HepG2 (cell line): ENCODE measurements around the gene EMC9. TPM values are rescaled to one million over a fixed set of nuclear protein-coding genes. Genes with fewer than 3 reads are reported as not detected.

ENCODE experiments used
- HNF4G ChIP-seq, 2 experiments: sonication (generic) in 1 of 2; formaldehyde crosslinking in 1 of 2; IDR thresholded peaks; 2 replicates each; pipeline versions ENCODE4 v1.4.0 to v1.6.1; 2011 to 2020; ENCODE audit warnings: borderline replicate concordance in 2 of 2, low read depth in 2 of 2, mild to moderate bottlenecking in 2 of 2, low read length in 1 of 2, missing genetic modification reagents in 1 of 2, moderate library complexity in 1 of 2
- KAT8 ChIP-seq: IDR thresholded peaks from 2 replicates; pipeline ENCODE4 v1.6.1; 2016; ENCODE audit warnings: missing genetic modification reagents, missing compliant biosample characterization
- NR2F2 ChIP-seq: IDR thresholded peaks from 2 replicates; pipeline ENCODE4 v1.6.1; 2012; ENCODE audit warnings: low read depth, inconsistent platforms, borderline replicate concordance
- NRL ChIP-seq: sonication (generic); formaldehyde crosslinking; IDR thresholded peaks from 2 replicates; pipeline ENCODE4 v1.5.0; 2020; ENCODE audit warnings: missing genetic modification reagents, mild to moderate bottlenecking, moderate library complexity, borderline replicate concordance
- RFXANK ChIP-seq: IDR thresholded peaks from 2 replicates; pipeline ENCODE4 v1.6.1; 2016
- SMAD9 ChIP-seq: sonication (generic); formaldehyde crosslinking; IDR thresholded peaks from 2 replicates; pipeline ENCODE4 v1.5.1; 2020; ENCODE audit warnings: mild to moderate bottlenecking, missing genetic modification reagents
- SRF ChIP-seq: IDR thresholded peaks from 2 replicates; pipeline ENCODE4 v1.6.1; 2011; ENCODE audit warnings: mild to moderate bottlenecking, low read depth, low read length, moderate library complexity
- TRIM24 ChIP-seq: sonication (generic); formaldehyde crosslinking; IDR thresholded peaks from 2 replicates; pipeline ENCODE4 v1.8.0; 2022; ENCODE audit warnings: mild to moderate bottlenecking, missing genetic modification reagents
- ZNF543 ChIP-seq: sonication (generic); formaldehyde crosslinking; IDR thresholded peaks from 2 replicates; pipeline ENCODE4 v1.4.0; 2020; ENCODE audit warnings: mild to moderate bottlenecking, missing genetic modification reagents
- ZNF589 ChIP-seq: sonication (generic); formaldehyde crosslinking; conservative IDR thresholded peaks from 2 replicates; pipeline ENCODE4 v1.8.0; 2022; ENCODE audit warnings: mild to moderate bottlenecking, moderate library complexity, missing genetic modification reagents
- ZNF780A ChIP-seq: sonication (generic); formaldehyde crosslinking; IDR thresholded peaks from 2 replicates; pipeline ENCODE4 v1.8.0; 2022; ENCODE audit warnings: mild to moderate bottlenecking, missing genetic modification reagents, moderate library complexity
- ZNF839 ChIP-seq: sonication (generic); formaldehyde crosslinking; IDR thresholded peaks from 2 replicates; pipeline ENCODE4 v1.4.0; 2020; ENCODE audit warnings: missing genetic modification reagents, mild to moderate bottlenecking, borderline replicate concordance
- polyA plus RNA-seq, 8 experiments: library from polyadenylated mRNA; depleted of rRNA in 3 of 8; stranded (reverse) in 7 of 8; unstranded in 1 of 8; fragments of >200 nt; fragmentation: Illumina TruSeq in 4 of 8; extraction: Trizol in 4 of 8; gene quantifications; 2 replicates each; pipeline versions ENCODE4 v1.2.1 to v1.2.3, GENCODE V29; 2011 to 2016; ENCODE audit warnings: low read depth in 4 of 8, missing spikeins in 1 of 8, mixed read lengths in 1 of 8; ENCODE audit not compliant: insufficient read depth in 1 of 8
- total RNA-seq, 5 experiments: library from RNA; depleted of rRNA; stranded (reverse); fragments of >200 nt; fragmentation: Illumina TruSeq; extraction: Trizol; gene quantifications; 2 replicates each; pipeline ENCODE4 v1.2.3, GENCODE V29; 2016; ENCODE audit warnings: low read depth in 1 of 5
- TF ChIP-seq, protein P1 (sequence below): sonication (generic); formaldehyde crosslinking; IDR thresholded peaks from 2 replicates; pipeline ENCODE4 v1.8.0; 2022; ENCODE audit warnings: low read depth, missing genetic modification reagents
- TF ChIP-seq, protein P2 (sequence below): sonication (generic); formaldehyde crosslinking; IDR thresholded peaks from 2 replicates; pipeline ENCODE4 v1.8.0; 2022; ENCODE audit warnings: missing genetic modification reagents, mild to moderate bottlenecking, moderate library complexity, borderline replicate concordance
- TF ChIP-seq, protein P3 (sequence below): IDR thresholded peaks from 2 replicates; pipeline ENCODE4 v1.4.0; 2020; ENCODE audit warnings: mild to moderate bottlenecking, missing genetic modification reagents
- TF ChIP-seq, protein P4 (sequence below): sonication (generic); formaldehyde crosslinking; IDR thresholded peaks from 2 replicates; pipeline ENCODE4 v1.4.0; 2020; ENCODE audit warnings: missing genetic modification reagents, mild to moderate bottlenecking, borderline replicate concordance
- TF ChIP-seq, protein P5 (sequence below): sonication (generic); formaldehyde crosslinking; IDR thresholded peaks from 2 replicates; pipeline ENCODE4 v1.4.0; 2020; ENCODE audit warnings: missing genetic modification reagents, low read depth, mild to moderate bottlenecking, borderline replicate concordance

Gene EMC9
- total and polyA plus RNA-seq, 2 of the 13 experiments (the other 11 are each of a cell fraction or from before 2014, with no cell fraction given), result 60.5 to 78.7 TPM

DNA sequence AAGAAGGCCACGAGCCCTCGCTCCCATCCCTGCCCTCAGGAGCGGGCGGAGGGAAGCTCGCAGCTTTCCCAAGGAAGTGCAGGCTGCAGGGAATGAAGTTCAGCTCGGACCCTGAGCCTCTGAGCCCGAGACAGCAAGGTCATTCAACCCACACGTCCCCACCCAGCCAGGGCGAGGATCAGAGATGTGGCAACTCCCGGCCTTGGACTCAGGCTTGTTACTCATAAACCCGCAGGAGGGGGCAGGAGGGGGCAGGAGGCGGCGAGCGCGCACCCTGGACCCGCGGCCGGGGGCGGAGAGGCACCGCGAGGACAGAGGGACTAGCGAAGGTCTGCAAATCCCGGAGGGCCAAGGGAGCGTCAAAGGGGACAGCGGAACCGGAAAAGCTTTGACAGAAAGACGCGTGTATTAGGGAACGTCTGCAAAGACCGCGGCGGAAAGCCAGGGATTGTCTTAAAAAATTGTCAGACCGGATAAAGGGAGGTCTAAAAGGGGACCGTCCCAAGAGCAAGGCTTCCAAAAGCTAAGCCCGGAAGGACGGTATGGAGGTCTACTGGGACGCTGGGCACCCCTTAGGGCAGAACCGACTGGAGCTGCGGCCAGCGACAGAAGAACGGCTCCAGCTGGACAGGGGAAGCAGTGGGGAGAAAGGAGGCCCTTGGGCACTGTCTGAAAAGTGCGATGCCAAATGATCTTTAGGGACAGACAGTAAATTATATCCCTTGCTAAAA lies 27.4 kb downstream of the EMC9 start (continued):
- TF ChIP-seq, protein P1, sequence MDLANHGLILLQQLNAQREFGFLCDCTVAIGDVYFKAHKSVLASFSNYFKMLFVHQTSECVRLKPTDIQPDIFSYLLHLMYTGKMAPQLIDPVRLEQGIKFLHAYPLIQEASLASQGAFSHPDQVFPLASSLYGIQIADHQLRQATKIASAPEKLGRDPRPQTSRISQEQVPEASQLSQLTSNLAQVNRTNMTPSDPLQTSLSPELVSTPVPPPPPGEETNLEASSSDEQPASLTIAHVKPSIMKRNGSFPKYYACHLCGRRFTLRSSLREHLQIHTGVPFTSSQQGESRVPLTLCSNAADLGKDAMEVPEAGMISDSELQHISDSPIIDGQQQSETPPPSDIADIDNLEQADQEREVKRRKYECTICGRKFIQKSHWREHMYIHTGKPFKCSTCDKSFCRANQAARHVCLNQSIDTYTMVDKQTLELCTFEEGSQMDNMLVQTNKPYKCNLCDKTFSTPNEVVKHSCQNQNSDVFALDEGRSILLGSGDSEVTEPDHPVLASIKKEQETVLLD (CRISPR knock-in tag), result no peak
- TF ChIP-seq RFXANK (CRISPR knock-in tag) (peak; percentile 95), ZNF589 (CRISPR knock-in tag) (no peak), ZNF780A (no peak), SMAD9 (CRISPR knock-in tag) (peak; percentile 78; the same call in 1 of the 2 replicates), NRL (CRISPR knock-in tag) (peak; percentile 93), SRF (peak; percentile 15), ZNF839 (CRISPR knock-in tag) (peak; percentile 97; the same call in 1 of the 2 replicates), KAT8 (peak; percentile 93), NR2F2 (no peak), TRIM24 (CRISPR knock-in tag) (peak; percentile 96), ZNF543 (CRISPR knock-in tag) (peak; percentile 99), HNF4G (IDR thresholded peaks at IDR 0.05; ENCODE audit: borderline replicate concordance, low read depth, low read length) (peak; percentile 100), HNF4G (CRISPR knock-in tag; IDR thresholded peaks at IDR 0.05; ENCODE audit: borderline replicate concordance, low read depth) (peak; percentile 100)
- TF ChIP-seq, protein P2, sequence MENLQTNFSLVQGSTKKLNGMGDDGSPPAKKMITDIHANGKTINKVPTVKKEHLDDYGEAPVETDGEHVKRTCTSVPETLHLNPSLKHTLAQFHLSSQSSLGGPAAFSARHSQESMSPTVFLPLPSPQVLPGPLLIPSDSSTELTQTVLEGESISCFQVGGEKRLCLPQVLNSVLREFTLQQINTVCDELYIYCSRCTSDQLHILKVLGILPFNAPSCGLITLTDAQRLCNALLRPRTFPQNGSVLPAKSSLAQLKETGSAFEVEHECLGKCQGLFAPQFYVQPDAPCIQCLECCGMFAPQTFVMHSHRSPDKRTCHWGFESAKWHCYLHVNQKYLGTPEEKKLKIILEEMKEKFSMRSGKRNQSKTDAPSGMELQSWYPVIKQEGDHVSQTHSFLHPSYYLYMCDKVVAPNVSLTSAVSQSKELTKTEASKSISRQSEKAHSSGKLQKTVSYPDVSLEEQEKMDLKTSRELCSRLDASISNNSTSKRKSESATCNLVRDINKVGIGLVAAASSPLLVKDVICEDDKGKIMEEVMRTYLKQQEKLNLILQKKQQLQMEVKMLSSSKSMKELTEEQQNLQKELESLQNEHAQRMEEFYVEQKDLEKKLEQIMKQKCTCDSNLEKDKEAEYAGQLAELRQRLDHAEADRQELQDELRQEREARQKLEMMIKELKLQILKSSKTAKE (CRISPR knock-in tag), result no peak
- TF ChIP-seq, protein P3, sequence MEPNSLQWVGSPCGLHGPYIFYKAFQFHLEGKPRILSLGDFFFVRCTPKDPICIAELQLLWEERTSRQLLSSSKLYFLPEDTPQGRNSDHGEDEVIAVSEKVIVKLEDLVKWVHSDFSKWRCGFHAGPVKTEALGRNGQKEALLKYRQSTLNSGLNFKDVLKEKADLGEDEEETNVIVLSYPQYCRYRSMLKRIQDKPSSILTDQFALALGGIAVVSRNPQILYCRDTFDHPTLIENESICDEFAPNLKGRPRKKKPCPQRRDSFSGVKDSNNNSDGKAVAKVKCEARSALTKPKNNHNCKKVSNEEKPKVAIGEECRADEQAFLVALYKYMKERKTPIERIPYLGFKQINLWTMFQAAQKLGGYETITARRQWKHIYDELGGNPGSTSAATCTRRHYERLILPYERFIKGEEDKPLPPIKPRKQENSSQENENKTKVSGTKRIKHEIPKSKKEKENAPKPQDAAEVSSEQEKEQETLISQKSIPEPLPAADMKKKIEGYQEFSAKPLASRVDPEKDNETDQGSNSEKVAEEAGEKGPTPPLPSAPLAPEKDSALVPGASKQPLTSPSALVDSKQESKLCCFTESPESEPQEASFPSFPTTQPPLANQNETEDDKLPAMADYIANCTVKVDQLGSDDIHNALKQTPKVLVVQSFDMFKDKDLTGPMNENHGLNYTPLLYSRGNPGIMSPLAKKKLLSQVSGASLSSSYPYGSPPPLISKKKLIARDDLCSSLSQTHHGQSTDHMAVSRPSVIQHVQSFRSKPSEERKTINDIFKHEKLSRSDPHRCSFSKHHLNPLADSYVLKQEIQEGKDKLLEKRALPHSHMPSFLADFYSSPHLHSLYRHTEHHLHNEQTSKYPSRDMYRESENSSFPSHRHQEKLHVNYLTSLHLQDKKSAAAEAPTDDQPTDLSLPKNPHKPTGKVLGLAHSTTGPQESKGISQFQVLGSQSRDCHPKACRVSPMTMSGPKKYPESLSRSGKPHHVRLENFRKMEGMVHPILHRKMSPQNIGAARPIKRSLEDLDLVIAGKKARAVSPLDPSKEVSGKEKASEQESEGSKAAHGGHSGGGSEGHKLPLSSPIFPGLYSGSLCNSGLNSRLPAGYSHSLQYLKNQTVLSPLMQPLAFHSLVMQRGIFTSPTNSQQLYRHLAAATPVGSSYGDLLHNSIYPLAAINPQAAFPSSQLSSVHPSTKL, result peak; percentile 99
- TF ChIP-seq, protein P4, sequence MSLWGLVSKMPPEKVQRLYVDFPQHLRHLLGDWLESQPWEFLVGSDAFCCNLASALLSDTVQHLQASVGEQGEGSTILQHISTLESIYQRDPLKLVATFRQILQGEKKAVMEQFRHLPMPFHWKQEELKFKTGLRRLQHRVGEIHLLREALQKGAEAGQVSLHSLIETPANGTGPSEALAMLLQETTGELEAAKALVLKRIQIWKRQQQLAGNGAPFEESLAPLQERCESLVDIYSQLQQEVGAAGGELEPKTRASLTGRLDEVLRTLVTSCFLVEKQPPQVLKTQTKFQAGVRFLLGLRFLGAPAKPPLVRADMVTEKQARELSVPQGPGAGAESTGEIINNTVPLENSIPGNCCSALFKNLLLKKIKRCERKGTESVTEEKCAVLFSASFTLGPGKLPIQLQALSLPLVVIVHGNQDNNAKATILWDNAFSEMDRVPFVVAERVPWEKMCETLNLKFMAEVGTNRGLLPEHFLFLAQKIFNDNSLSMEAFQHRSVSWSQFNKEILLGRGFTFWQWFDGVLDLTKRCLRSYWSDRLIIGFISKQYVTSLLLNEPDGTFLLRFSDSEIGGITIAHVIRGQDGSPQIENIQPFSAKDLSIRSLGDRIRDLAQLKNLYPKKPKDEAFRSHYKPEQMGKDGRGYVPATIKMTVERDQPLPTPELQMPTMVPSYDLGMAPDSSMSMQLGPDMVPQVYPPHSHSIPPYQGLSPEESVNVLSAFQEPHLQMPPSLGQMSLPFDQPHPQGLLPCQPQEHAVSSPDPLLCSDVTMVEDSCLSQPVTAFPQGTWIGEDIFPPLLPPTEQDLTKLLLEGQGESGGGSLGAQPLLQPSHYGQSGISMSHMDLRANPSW, result peak; percentile 100; the same call in 1 of the 2 replicates
- TF ChIP-seq, protein P5, sequence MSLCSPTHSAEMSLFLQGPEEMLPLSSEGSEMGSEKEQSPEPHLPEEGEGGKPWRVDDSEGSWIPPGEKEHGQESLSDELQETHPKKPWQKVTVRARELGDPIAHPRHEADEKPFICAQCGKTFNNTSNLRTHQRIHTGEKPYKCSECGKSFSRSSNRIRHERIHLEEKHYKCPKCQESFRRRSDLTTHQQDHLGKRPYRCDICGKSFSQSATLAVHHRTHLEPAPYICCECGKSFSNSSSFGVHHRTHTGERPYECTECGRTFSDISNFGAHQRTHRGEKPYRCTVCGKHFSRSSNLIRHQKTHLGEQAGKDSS, result peak; percentile 93
